Right ventricle myocardium inferior (tissue), 1 donor: ENCODE results near the gene TAOK3. TPM values are rescaled to one million over a fixed set of nuclear protein-coding genes. Genes with fewer than 3 reads are reported as not detected.
"Not testable (repeated sequence)": the region's sequence is repeated elsewhere in the genome, so short reads cannot be mapped to it uniquely, and the experiment has no call there.

Experiments used
- ATAC-seq: fragments of 200-7000 bp; cut with Tn5 transposase; one replicate; pipeline ENCODE4 v1.9.1; 2020; ENCODE audit warnings: mild to moderate bottlenecking, moderate library complexity
- DNase-seq: peaks from one replicate; pipeline ENCODE4 v3.0.0; 2021; ENCODE audit errors: missing footprints
- intact Hi-C: fragments of 100-400 bp; cut with DNase I; formaldehyde crosslinking; loops from one replicate; pipeline ENCODE4 v1.11.0; 2022
- total RNA-seq: library from RNA; stranded (reverse); fragmentation: NEBNext Ultra II Directional; extraction: Animal tissue kit (Norgen Biotek cat#: 25700); gene quantifications from one replicate; pipeline ENCODE4 v1.2.1, GENCODE V29; 2021
- donor health status: DM: no; HTN: yes; CAD: no; lungs with severe emphysema.

Gene TAOK3
- total RNA-seq, 1 donor from 2014 or later, result 20.3 TPM

DNA sequence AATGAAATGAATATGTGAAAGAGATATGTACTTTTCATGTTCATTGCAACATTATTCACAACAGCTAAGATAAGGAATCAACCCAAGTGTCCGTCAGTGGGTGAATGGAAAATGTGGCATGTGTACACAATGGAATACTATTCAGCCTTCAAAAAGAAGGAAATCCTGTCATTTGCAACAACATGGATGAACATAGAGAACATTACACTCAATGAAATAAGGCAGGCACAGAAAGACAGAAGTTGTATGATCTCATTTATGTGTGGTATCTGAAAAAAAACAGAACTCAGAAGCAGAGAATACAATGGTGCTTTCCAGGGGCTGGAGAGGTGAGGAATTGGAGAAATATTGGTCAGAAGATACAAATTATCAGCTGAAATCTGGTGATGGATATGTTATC, 54.0 kb downstream of the TAOK3 start:
- intact Hi-C loops, result no loop called here

GRCh38 chr12:118317729-118318128, 55.0 kb downstream of the TAOK3 start:
- ATAC-seq (no peak), DNase-seq (no peak)

More for the DNA sequence above, 54.0 kb downstream of the TAOK3 start:
- DNase-seq (no peak), ATAC-seq (no peak)

GRCh38 chr12:118315821-118316220, 56.9 kb downstream of the TAOK3 start:
- intact Hi-C loops, result no loop called here
- no peak for DNase-seq
- no peak for ATAC-seq

More at GRCh38 chr12:118317729-118318128, 55.0 kb downstream of the TAOK3 start:
- intact Hi-C loops, result no loop called here

DNA sequence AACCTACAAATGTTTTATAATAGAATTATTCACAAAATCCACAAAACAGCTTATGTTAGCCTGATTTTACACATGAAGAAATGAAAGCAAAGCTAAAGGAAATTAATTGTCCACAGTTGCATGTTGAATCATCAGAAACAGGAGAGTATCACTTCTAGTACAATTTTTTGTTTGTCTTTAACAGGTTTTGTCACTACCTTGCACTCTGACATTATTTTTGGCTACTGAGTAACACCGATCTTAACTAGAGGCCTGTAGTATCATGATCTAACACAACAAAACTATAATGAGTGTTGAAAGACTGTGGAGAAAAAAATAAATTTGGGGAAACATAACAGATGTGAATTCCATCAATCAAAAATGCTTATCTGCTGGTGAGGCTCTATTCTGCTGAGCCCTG, 60.1 kb downstream of the TAOK3 start:
- ATAC-seq (no peak), DNase-seq (no peak)
- intact Hi-C loops, result no loop called here

GRCh38 chr12:118311666-118312065, 61.0 kb downstream of the TAOK3 start:
- no peak for ATAC-seq
- DNase-seq, result no peak
- intact Hi-C loops, result no loop called here

- DNase-seq, result no peak
- intact Hi-C loops, result no loop called here
- ATAC-seq, result no peak
These were observed 62.4 kb downstream of the TAOK3 start for GRCh38 chr12:118310320-118310719.

DNA sequence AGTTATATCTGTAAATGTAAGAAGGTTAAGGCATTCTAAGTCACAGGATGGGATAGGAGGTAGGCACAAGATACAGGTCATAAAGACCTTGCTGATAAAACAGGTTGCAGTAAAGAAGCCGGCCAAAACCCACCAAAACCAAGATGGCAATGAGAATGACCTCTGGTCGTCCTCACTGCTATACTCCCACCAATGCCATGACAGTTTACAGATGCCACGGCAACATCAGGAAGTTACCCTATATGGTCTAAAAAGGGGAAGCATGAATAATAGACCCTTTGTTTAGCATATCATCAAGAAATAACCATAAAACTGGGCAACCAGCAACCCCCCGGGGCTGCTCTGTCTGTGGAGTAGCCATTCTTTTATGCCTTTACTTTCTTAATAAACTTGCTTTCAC, 64.7 kb downstream of the TAOK3 start:
- intact Hi-C loops, DNase-seq, ATAC-seq: not testable (repeated sequence)

- DNase-seq (no peak), ATAC-seq (peak; percentile 37)
- intact Hi-C loops, result no loop called here
These were observed 65.4 kb downstream of the TAOK3 start for GRCh38 chr12:118307069-118307954.

DNA sequence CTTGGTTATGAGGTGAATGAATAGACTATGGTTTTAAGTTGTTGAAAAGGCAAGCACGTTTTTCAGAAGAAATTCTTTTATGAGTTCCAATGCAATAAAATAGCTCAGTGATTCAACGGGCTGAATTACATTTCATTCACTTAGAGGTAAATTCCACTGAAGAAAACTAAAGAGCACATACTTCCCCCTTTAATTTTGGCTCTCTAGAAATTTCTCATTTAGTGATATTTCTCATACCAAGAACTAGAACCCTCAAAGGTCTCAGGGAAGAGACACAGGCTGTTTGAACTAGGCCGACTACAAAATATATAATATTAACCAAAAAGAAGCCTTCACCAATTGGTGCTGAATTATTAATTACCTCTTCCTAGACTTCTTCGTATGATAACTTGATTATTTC, 68.6 kb downstream of the TAOK3 start:
- ATAC-seq (no peak), DNase-seq (no peak)
- intact Hi-C loops, result no loop called here

DNA sequence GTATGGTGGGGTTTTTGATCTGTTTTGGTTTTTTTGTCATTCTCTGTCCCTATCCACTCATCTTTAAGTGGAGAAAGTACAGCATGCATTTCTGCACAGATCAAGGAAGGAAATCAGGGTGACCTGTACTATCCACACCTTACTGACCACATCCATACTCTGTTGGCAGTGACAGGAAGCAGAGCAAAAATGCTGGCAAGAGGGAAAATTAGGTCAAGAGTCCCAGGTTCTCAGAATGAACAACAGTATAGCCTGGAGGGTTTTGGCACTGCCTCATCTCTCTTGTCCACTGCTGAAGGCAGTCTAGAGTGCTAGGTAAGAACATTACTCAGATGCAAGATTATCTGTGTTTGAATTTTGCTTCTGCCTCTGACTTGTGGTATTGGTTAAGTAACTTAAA, 70.7 kb downstream of the TAOK3 start:
- DNase-seq (no peak), ATAC-seq (no peak)
- intact Hi-C loops, result no loop called here

DNA sequence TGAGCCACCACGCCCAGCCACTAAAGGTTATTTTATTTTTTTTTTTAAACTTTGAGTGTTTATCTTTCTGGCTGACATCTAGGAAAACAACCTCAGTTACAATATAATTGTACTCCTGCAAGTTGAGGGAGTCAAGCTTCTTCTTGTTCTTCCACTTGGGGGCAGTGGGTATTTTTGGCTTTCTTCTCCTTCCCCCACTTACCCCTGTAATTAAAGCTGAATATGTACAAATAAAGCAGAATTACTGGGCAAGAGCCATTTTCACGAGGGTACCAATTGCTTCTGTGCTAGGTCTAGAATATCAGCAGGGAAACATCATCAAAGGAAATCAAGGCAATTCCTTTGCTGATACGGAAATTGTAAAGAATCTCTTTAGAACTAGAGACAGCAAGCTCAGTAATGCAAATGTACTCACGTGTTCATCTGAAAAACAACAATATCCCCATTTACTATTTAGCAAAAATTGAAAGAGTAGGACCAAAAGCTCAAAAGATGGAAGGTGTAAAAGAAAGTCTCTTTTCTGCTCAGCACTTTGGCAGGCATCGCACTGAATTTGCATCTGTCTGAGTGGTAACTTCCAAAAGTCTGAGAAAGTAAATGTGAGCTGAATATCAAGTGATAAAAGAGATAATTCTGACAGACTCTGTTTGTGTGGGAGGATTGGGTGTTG, 72.8 kb downstream of the TAOK3 start:
- DNase-seq (no peak), ATAC-seq (no peak)
- intact Hi-C loops, result no loop called here

DNA sequence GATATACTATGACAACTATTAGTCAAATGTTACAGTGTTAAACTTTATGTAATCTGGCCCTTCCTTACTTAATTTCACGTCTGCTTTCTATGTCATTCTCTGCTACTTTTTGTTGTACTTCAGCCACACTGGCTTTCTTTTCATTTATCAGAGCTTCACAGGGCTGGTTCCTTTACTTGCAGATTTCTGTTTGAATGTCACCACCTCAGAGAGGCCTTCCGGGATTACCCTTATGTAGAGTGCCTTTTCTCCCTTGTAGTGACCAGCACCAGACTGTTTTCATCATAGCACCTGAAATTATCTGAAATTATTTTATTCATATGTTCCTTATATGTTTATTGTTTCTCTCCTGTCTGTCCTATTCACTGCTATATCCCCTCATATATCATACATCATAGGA, 75.4 kb downstream of the TAOK3 start:
- DNase-seq, result no peak
- ATAC-seq, result no peak
- intact Hi-C loops, result no loop called here

GRCh38 chr12:118292836-118293235, 79.9 kb downstream of the TAOK3 start:
- ATAC-seq, result no peak
- DNase-seq, result no peak
- intact Hi-C loops, result no loop called here

DNA sequence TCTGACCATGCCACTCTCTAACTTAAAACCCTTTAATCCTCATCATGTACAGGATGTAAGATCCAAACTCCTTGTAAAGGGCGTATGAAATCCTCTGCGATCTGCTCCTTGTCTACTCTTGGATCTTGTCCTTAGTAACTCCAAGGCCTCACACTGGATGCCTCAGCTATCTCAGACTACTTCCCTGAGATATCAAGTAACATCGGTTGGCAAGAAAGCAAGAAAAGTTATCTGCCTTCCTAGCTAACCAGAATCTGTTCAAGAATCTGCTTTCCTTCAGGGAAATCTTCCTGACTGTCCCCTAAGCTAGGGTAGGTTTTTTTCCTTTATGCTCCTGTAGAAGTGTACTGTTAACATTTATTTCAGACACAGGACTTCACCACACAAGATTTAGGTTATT, 82.6 kb downstream of the TAOK3 start:
- no peak for DNase-seq
- intact Hi-C loops, result no loop called here
- no peak for ATAC-seq

DNA sequence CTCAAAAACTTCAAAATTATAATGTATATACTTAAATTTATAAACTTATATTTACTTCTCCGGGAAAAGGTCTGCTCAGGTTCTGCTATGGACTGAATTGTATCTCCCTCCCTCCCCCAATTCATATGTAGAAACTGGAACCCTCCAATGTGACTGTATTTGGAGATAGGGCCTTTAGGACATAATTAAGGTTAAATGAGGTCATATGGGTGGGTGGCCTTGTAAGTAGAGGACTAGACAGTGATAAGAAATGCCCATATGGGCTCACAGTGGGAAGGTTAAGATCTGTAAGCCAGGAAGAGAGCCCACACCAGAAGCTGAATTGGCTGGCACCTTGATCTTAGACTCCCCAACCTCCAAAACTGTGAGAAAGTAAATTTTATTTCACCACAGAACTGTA, 84.5 kb downstream of the TAOK3 start:
- intact Hi-C loops, result no loop called here
- no peak for ATAC-seq
- no peak for DNase-seq

- DNase-seq, result no peak
- ATAC-seq, result no peak
- intact Hi-C loops, result no loop called here
These were observed 85.0 kb downstream of the TAOK3 start for GRCh38 chr12:118287728-118288127.

DNA sequence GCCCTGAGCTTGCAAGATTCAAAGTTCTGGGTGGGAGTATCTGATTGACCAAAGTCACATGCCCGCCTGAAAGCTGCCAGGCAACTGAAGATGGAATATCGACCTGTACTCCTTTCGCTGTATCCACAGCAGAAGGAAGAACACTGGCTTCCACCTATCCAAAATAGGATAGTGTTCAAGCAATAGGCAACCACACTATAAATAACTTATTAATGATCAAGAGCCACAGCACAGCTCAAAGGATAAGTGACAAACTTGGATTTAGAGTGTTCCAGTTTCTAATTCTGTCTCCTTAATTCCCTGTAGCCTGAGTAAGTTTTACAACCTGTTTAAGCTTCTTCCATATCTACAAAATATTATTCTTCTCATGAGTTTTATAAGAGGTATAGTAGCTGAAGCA, 89.9 kb downstream of the TAOK3 start:
- intact Hi-C loops, result no loop called here
- DNase-seq (no peak), ATAC-seq (no peak)

GRCh38 chr12:118278288-118278687, 94.4 kb downstream of the TAOK3 start:
- ATAC-seq, DNase-seq, intact Hi-C loops: not testable (repeated sequence)

GRCh38 chr12:118274066-118274465, 98.6 kb downstream of the TAOK3 start:
- DNase-seq, result no peak
- ATAC-seq, result no peak
- intact Hi-C loops, result no loop called here

- DNase-seq (no peak), ATAC-seq (no peak)
- intact Hi-C loops, result no loop called here
These were observed 100.8 kb downstream of the TAOK3 start for GRCh38 chr12:118271770-118272417.
